Thoracic aorta (tissue), 2 donors: ENCODE data around the gene ZNF496. TPM values are rescaled to one million over a fixed set of nuclear protein-coding genes. Genes with fewer than 3 reads are reported as not detected.
"Not testable (repeated sequence)": the region's sequence is repeated elsewhere in the genome, so short reads cannot be mapped to it uniquely, and the experiment has no call there.

ENCODE experiments used
- ATAC-seq: fragments of 150-250 bp; one replicate; pipeline ENCODE4 v1.8.0; 2017; ENCODE audit warnings: low read depth; ENCODE audit not compliant: insufficient number of reproducible peaks, low FRiP score
- DNase-seq: peaks from one replicate; pipeline ENCODE4 v3.0.0-alpha.2; 2020; ENCODE audit warnings: low spot score
- H3K27ac ChIP-seq, 2 donors: fragments of 200-600 bp; sonication (generic); 1 replicate in 1 of 2; 2 replicates in 1 of 2; pipeline ENCODE4 v1.5.1; 2016; ENCODE audit warnings: mild to moderate bottlenecking in 2 of 2, moderate library complexity in 2 of 2
- H3K27me3 ChIP-seq: fragments of 200-600 bp; sonication (generic); replicated peaks from 2 replicates; pipeline ENCODE4 v1.6.0; 2016; ENCODE audit warnings: mild to moderate bottlenecking; ENCODE audit not compliant: insufficient read depth
- H3K36me3 ChIP-seq: fragments of 200-600 bp; sonication (generic); one replicate; pipeline ENCODE4 v1.5.1; 2016
- H3K4me1 ChIP-seq, 2 donors: fragments of 200-600 bp; sonication (generic); 1 replicate in 1 of 2; 2 replicates in 1 of 2; pipeline versions ENCODE4 v1.5.1 to v1.6.0; 2016; ENCODE audit warnings: low read depth in 2 of 2, mild to moderate bottlenecking in 1 of 2; ENCODE audit not compliant: control insufficient read depth in 1 of 2
- H3K4me3 ChIP-seq: fragments of 200-600 bp; sonication (generic); 2 replicates; pipeline ENCODE4 v1.5.1; 2016; ENCODE audit warnings: mild to moderate bottlenecking
- H3K9me3 ChIP-seq: fragments of 200-600 bp; sonication (generic); 2 replicates; pipeline ENCODE4 v1.5.1; 2016
- CTCF ChIP-seq: fragments of 200-600 bp; sonication (generic); IDR thresholded peaks from one replicate; pipeline ENCODE4 v1.5.1; 2019; ENCODE audit warnings: antibody characterized with exemption
- total RNA-seq, 2 donors: library from RNA; depleted of rRNA; stranded (reverse); fragments of >200 nt; gene quantifications; one replicate each; pipeline versions ENCODE4 v1.1.0 to v1.2.3, GENCODE V29; 2016

The ZNF496 gene
- total RNA-seq, 2 donors from 2014 or later, result 37.0 to 55.4 TPM

GRCh38 chr1:247269133-247269532 is 62.5 kb downstream of the ZNF496 start:
- ATAC-seq, result no peak
- DNase-seq, result no peak
- no peak for TF ChIP-seq CTCF
- Histone ChIP-seq H3K27me3 (no peaks in the 10 kb centered on the region), H3K4me1 (no peaks in the 10 kb centered on the region), H3K27ac (no peak overlapping the region), H3K4me3 (no peak overlapping the region), H3K36me3 (no peaks in the 10 kb centered on the region), H3K9me3 (no peaks in the 10 kb centered on the region)

- Histone ChIP-seq H3K9me3 (no peaks in the 10 kb centered on the region), H3K27ac (no peak overlapping the region), H3K36me3 (no peaks in the 10 kb centered on the region), H3K27me3 (no peaks in the 10 kb centered on the region), H3K4me3 (no peak overlapping the region), H3K4me1 (no peaks in the 10 kb centered on the region)
- ATAC-seq (no peak), DNase-seq (no peak)
- TF ChIP-seq CTCF, result no peak
Observed at GRCh38 chr1:247268390-247269045, 63.1 kb downstream of the ZNF496 start.

- Histone ChIP-seq H3K27ac (no peak overlapping the region), H3K4me3 (no peak overlapping the region), H3K9me3 (no peaks in the 10 kb centered on the region), H3K27me3 (no peaks in the 10 kb centered on the region), H3K36me3 (no peaks in the 10 kb centered on the region), H3K4me1 (no peaks in the 10 kb centered on the region)
- TF ChIP-seq CTCF, result no peak
- ATAC-seq, result no peak
- DNase-seq, result no peak
Observed at GRCh38 chr1:247266053-247266452, 65.6 kb downstream of the ZNF496 start.

GRCh38 chr1:247255772-247256171 is 75.9 kb downstream of the ZNF496 start, which contains the start of gene VN1R5:
VN1R5 (plus strand) TSS chr1:247256072.
- H3K36me3 ChIP-seq, H3K27ac ChIP-seq, DNase-seq, H3K4me3 ChIP-seq, H3K4me1 ChIP-seq, H3K27me3 ChIP-seq, H3K9me3 ChIP-seq, ATAC-seq: not testable (repeated sequence)

GRCh38 chr1:247247568-247247967 is 84.1 kb downstream of the ZNF496 start:
- DNase-seq (no peak), ATAC-seq (no peak)
- Histone ChIP-seq H3K4me1 (no peaks in the 10 kb centered on the region), H3K27ac (no peak overlapping the region), H3K4me3 (no peak overlapping the region), H3K27me3 (no peaks in the 10 kb centered on the region), H3K9me3 (peaks cover 6% of the 10 kb centered on the region), H3K36me3 (no peaks in the 10 kb centered on the region)
- TF ChIP-seq CTCF, result no peak

Other genes with a start within 250 kb of the ZNF496 start
- gene ZNF669, start 227.5 kb downstream of the ZNF496 start, total RNA-seq, result 1 to 10 TPM; 3.2 to 4.2 TPM
- 10 to 100 TPM; 19.9 to 28.9 TPM for gene ZNF124, start 159.8 kb downstream of the ZNF496 start, total RNA-seq
- gene VN1R5, start 75.8 kb downstream of the ZNF496 start, total RNA-seq, result not detected
- 1 to 10 TPM; 5.1 to 8.9 TPM for gene NLRP3, start 84.3 kb upstream of the ZNF496 start, total RNA-seq
- not detected for gene OR2B11, start 126.2 kb upstream of the ZNF496 start, total RNA-seq
- not detected for gene OR2C3, start 204.6 kb upstream of the ZNF496 start, total RNA-seq
- gene GCSAML, start 217.3 kb upstream of the ZNF496 start, total RNA-seq, result 1 to 10 TPM in 1 of 2 donors, under 1 TPM in 1; 0.42 to 1.2 TPM